Left lung (tissue), 10 donors: ENCODE results near the gene CCDC116. TPM values are rescaled to one million over a fixed set of nuclear protein-coding genes. Genes with fewer than 3 reads are reported as not detected.
A peak's percentile ranks its signal among the peaks of the same experiment; 100 is the strongest.
"Not testable (repeated sequence)": the region's sequence is repeated elsewhere in the genome, so short reads cannot be mapped to it uniquely, and the experiment has no call there.

Experiments
- ATAC-seq: fragments of 200-7000 bp; cut with Tn5 transposase; one replicate; pipeline ENCODE4 v1.9.1; 2020; ENCODE audit warnings: moderate library complexity
- DNase-seq, 4 donors: peaks; one replicate each; pipeline ENCODE4 v3.0.0-alpha.2; 2013 to 2020
- H3K27ac ChIP-seq, 2 donors: fragments of 200-600 bp; sonication (generic) in 1 of 2; one replicate each; pipeline versions ENCODE4 v1.5.0 to v1.8.0; 2020 to 2021
- H3K27me3 ChIP-seq, 2 donors: fragments of 200-600 bp; sonication (generic) in 1 of 2; one replicate each; pipeline versions ENCODE4 v1.5.0 to v1.8.0; 2020 to 2021
- H3K36me3 ChIP-seq, 2 donors: fragments of 200-600 bp; sonication (generic) in 1 of 2; one replicate each; pipeline versions ENCODE4 v1.5.0 to v1.8.0; 2020 to 2021
- H3K4me1 ChIP-seq, 2 donors: fragments of 200-600 bp; one replicate each; pipeline ENCODE4 v1.8.0; 2021
- H3K4me3 ChIP-seq, 2 donors: fragments of 200-600 bp; sonication (generic) in 1 of 2; one replicate each; pipeline versions ENCODE4 v1.5.0 to v1.8.0; 2020 to 2021; ENCODE audit warnings: mild to moderate bottlenecking in 1 of 2
- H3K9me3 ChIP-seq, 2 donors: fragments of 200-600 bp; sonication (generic) in 1 of 2; one replicate each; pipeline versions ENCODE4 v1.5.0 to v1.8.0; 2020 to 2021
- intact Hi-C, 2 donors: fragments of 100-400 bp; cut with DNase I; formaldehyde crosslinking; loops; one replicate each; pipeline versions ENCODE4 v1.11.2 to v1.14.2; 2022
- polyA plus RNA-seq, 6 donors: library from polyadenylated mRNA; unstranded; fragments of 120-200 nt; gene quantifications; one replicate each; pipeline ENCODE4 v1.2.1, GENCODE V29; 2013; ENCODE audit not compliant: insufficient read length in 6 of 6
- total RNA-seq, 2 donors: library from RNA; stranded (reverse); fragmentation: NEBNext Ultra II Directional; extraction: Animal tissue kit (Norgen Biotek cat#: 25700); gene quantifications; one replicate each; pipeline ENCODE4 v1.2.1, GENCODE V29; 2021
- TF ChIP-seq, protein P1 (sequence below), 2 donors: fragments of 200-600 bp; sonication (generic) in 1 of 2; IDR thresholded peaks; one replicate each; pipeline versions ENCODE4 v1.5.0 to v1.8.0; 2021; ENCODE audit warnings: antibody characterized with exemption in 2 of 2
- donor health status: DM: no; HTN: yes; CAD: no.
- donor health status: DM: no; HTN: no; CAD: no.

CCDC116 gene
- total and polyA plus RNA-seq, 8 donors, result 0.26 to 1.1 (median 0.85) TPM

DNA sequence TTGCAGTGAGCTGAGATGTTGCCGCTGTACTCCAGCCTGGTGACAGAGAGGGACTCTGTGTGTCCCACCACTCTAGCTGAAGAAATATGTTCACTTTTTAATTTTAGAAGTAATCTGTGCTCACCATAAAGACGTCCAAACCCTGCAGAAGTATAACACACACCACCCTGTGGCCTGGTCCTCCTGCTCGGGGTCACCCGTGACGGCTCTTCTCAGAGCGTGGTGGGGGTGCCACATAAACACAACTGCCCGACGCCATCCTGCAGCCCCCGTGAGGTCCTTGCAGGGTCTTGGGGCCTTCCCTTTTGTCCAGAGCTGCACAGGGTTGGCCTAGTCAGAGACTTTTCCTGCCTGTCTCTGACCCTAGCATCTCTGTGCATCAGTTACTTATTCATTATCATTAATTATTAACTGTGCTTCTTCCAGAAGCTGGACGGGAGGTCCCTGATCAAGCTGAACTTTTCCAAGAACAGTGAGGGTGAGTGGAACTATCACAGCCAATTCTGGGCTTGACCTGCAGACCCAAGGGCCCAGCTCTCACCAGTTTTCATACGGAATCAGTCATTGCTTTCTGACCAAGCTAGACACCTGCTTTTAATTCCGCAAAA lies 42.2 kb downstream of the CCDC116 start:
- Histone ChIP-seq H3K4me1 (no peaks in the 10 kb centered on the region), H3K27ac (no peak overlapping the region), H3K9me3 (no peaks in the 10 kb centered on the region), H3K36me3 (peaks cover 0 to 81% of the 10 kb centered on the region in 2 donors), H3K27me3 (no peaks in the 10 kb centered on the region), H3K4me3 (no peak overlapping the region)
- no peak for DNase-seq
- intact Hi-C loops, result no loop called here
- no peak for ATAC-seq
- TF ChIP-seq, protein P1, sequence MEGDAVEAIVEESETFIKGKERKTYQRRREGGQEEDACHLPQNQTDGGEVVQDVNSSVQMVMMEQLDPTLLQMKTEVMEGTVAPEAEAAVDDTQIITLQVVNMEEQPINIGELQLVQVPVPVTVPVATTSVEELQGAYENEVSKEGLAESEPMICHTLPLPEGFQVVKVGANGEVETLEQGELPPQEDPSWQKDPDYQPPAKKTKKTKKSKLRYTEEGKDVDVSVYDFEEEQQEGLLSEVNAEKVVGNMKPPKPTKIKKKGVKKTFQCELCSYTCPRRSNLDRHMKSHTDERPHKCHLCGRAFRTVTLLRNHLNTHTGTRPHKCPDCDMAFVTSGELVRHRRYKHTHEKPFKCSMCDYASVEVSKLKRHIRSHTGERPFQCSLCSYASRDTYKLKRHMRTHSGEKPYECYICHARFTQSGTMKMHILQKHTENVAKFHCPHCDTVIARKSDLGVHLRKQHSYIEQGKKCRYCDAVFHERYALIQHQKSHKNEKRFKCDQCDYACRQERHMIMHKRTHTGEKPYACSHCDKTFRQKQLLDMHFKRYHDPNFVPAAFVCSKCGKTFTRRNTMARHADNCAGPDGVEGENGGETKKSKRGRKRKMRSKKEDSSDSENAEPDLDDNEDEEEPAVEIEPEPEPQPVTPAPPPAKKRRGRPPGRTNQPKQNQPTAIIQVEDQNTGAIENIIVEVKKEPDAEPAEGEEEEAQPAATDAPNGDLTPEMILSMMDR (IDR thresholded peaks at IDR 0.05), result no peak

DNA sequence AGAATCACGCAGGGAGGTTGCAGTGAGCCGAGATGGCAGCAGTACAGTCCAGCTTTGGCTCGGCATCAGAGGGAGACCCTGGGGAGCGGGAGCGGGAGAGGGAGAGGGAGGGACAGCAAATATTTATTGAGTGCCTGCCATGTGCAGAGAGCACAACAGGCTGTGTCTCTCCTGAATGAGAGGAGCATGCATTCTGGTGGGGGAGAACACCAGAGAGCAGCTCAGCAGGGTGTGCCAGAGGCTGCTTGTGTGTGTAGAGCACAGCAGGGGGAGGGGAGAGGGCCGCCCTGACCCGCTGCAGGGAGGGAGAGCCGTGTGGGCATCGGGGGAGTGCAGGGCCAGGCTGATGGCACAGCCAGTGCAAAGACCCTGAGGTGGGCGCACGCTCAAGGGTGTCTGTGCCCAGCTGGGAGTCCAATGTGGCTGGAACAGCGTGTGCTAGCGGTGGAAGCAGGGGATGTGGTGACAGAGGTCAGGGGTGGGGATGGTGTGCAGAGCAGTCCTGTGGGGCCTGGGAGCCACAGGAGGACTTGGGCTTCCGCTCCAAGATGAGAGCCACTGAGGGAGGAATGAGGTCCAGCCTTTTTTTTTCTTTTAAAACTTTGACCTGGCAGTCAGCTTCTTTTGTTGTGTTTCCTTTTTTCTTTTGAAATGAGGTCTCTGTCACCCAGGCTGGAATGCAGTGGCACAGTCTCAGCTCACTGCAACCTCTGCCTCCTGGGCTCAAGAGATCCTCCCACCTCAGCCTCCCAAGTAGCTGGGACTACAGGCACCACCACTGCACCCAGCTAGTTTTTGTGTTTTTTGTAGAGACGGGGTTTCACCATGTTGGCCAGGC lies 45.3 kb downstream of the CCDC116 start:
- no peak overlapping the region for H3K27ac ChIP-seq
- no peaks in the 10 kb centered on the region for H3K4me1 ChIP-seq
- peaks cover 0 to 72% of the 10 kb centered on the region in 2 donors for H3K36me3 ChIP-seq
- ATAC-seq (no peak), DNase-seq (no peak)
- TF ChIP-seq, protein P1 (IDR thresholded peaks at IDR 0.05), result no peak
- no peak overlapping the region for H3K4me3 ChIP-seq
- no peaks in the 10 kb centered on the region for H3K9me3 ChIP-seq
- intact Hi-C loops, result no loop called here
- H3K27me3 ChIP-seq, result no peaks in the 10 kb centered on the region

DNA sequence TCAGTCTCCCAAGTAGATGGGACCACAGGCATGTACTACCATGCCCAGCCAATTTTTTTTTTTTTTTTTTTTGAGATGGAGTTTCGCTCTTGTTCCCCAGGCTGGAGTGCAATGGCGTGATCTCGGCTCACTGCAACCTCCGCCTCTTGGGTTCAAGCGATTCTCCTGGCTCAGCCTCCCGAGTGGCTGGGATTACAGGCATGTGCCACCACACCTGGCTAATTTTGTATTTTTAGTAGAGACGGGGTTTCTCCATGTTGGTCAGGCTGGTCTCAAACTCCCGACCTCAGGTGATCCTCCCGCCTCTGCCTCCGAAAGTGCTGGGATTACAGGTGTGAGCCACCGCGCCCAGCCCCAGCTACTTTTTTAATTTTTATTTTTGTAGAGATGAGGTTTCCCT lies 46.3 kb downstream of the CCDC116 start:
- peaks cover 0 to 72% of the 10 kb centered on the region in 2 donors for H3K36me3 ChIP-seq
- H3K27me3 ChIP-seq, intact Hi-C loops, ATAC-seq, H3K4me3 ChIP-seq, H3K4me1 ChIP-seq, H3K9me3 ChIP-seq, H3K27ac ChIP-seq: not testable (repeated sequence)
- DNase-seq, result peak in 1 of 4 donors; percentile 4

DNA sequence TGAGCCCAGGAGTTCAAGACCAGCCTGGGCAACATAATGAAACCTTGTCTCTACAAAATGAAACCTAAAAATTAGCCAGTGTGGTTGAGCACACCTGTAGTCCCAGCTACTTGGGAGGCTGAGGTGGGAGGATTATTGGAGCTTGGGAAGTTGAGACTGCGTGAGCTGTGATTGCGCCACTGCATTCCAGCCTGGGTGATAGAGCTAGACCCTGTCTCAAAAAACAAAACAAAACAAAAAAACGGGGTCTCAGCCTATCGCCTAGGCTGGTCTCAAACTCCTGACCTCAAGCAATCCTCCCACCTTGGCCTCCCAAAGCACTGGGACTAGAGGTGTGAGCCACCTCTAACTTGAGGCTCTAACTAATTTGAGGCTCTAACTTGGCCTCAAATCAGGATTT lies 46.8 kb downstream of the CCDC116 start:
- Histone ChIP-seq H3K9me3 (no peaks in the 10 kb centered on the region), H3K4me3 (no peak overlapping the region), H3K27ac (no peak overlapping the region), H3K36me3 (peaks cover 0 to 72% of the 10 kb centered on the region in 2 donors), H3K4me1 (no peaks in the 10 kb centered on the region), H3K27me3 (no peaks in the 10 kb centered on the region)
- TF ChIP-seq, protein P1 (IDR thresholded peaks at IDR 0.05), result no peak
- ATAC-seq, result no peak
- intact Hi-C loops, result no loop called here
- DNase-seq, result no peak

DNA sequence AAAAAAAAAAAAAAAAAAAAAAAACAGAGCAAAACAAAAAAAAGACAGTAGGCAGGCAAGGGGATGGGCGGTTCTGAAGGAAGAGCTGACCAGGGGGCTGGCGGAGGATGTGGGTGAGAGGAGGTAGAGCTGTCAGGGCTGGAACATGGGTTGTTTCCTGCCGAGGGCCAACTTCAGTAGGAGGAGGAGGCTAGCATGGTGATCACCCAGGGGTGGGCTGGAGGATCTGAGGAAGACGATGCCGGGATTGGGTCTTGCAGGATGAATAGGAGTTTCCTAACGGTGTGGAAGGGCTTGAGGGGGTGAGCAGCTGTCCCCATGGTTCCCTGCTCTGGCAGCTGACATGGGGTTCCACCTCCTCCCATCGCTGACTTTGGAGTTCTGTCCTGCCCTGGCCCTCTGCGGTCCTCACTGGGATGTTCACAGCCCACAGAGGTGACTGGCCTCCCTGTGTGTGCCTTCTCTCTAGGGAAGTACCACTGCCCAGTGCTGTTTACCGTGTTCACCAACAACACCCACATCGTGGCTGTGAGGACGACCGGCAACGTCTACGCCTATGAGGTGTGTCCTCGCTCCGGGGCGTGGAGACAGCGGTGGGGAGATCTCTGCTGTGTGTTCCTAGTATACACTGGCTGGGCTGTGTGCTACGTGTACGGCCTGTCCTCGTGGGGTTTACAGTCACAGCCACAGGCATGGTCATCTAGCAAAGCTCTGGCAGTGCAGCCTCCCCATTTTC lies 48.4 kb downstream of the CCDC116 start:
- Histone ChIP-seq H3K9me3 (no peaks in the 10 kb centered on the region), H3K27ac (no peak overlapping the region), H3K36me3 (peaks cover 0 to 72% of the 10 kb centered on the region in 2 donors), H3K27me3 (no peaks in the 10 kb centered on the region), H3K4me1 (no peaks in the 10 kb centered on the region), H3K4me3 (no peak overlapping the region)
- DNase-seq (peak in 1 of 4 donors; percentile 62), ATAC-seq (no peak)
- intact Hi-C loops, result no loop called here
- TF ChIP-seq, protein P1 (IDR thresholded peaks at IDR 0.05), result no peak
